B cell (primary cell): ENCODE measurements around the gene IGF1R.

Experiments
- CTCF ChIP-seq: fragments of 200-600 bp; IDR thresholded peaks from one replicate; pipeline ENCODE4 v1.8.0; 2022; ENCODE audit warnings: antibody characterized with exemption, mild to moderate bottlenecking
- EZH2 ChIP-seq: IDR thresholded peaks from 2 replicates; pipeline ENCODE4 v1.6.1; 2012; ENCODE audit warnings: borderline replicate concordance, low read depth, mild to moderate bottlenecking, moderate library complexity, low read length; ENCODE audit not compliant: insufficient read depth, poor library complexity, severe bottlenecking

GRCh38 chr15:98951004-98951403, 302.7 kb downstream of the IGF1R start:
- TF ChIP-seq CTCF (no peak), EZH2 (no peak)
